HL-60 (cell line): ENCODE measurements around the gene PRCP.

Experiments used
- DNase-seq, 2 experiments: peaks; one replicate each; pipeline ENCODE4 v3.0.0-alpha.2; 2010 to 2020; ENCODE audit warnings: low read depth in 1 of 2, low spot score in 1 of 2
- H3K27ac ChIP-seq: fragments of 250-450 bp; sonication (Bioruptor Pico); replicated peaks from 2 replicates; pipeline ENCODE4 v1.5.1; 2020; ENCODE audit warnings: mild to moderate bottlenecking, moderate library complexity
- H3K27me3 ChIP-seq: fragments of 250-450 bp; sonication (Bioruptor Pico); 2 replicates; pipeline ENCODE4 v1.5.1; 2021; ENCODE audit warnings: mild to moderate bottlenecking, moderate library complexity; ENCODE audit not compliant: insufficient read depth, poor library complexity, severe bottlenecking
- H3K4me3 ChIP-seq: replicated peaks from 2 replicates; pipeline ENCODE4 v1.5.1; 2011; ENCODE audit warnings: mild to moderate bottlenecking, control low read depth, low read length; ENCODE audit not compliant: insufficient read depth
- GABPA ChIP-seq: IDR thresholded peaks from 2 replicates; pipeline ENCODE4 v1.6.1; 2012; ENCODE audit warnings: low read depth
- POLR2AphosphoS5 ChIP-seq: IDR thresholded peaks from 2 replicates; pipeline ENCODE4 v1.6.1; 2012; ENCODE audit warnings: low read depth
- SPI1 ChIP-seq: IDR thresholded peaks from 2 replicates; pipeline ENCODE4 v1.6.1; 2012; ENCODE audit warnings: low read depth, mild to moderate bottlenecking, borderline replicate concordance
- TF ChIP-seq, protein P1 (sequence below): IDR thresholded peaks from one replicate; pipeline ENCODE4 v1.5.1; 2011; ENCODE audit warnings: low read length, control low read depth, inconsistent platforms; ENCODE audit not compliant: insufficient read depth
- TF ChIP-seq, protein P2 (sequence below): IDR thresholded peaks from 2 replicates; pipeline ENCODE4 v1.6.1; 2012; ENCODE audit warnings: low read depth; ENCODE audit not compliant: insufficient replicate concordance

The PRCP gene

DNA sequence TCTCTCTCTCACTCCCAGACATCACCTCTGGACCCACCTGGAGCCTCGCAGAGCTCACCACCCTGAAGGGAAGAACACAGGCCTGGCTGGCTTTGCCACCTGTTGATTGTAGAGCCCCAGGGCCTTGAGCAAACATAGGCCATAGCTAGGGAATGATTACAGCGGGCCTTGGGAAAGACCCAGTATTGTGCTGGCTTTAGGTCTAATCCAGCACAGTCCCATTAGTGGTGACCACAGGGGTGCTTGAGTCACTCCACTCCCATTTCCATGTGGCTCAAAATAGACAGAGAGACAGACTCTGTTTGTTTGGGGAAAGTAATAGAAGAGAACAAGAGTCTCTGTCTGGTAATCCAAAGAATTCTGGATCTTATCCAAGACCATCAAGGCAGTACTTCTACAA lies 123.9 kb downstream of the PRCP start:
- Histone ChIP-seq H3K27me3 (no peaks in the 10 kb centered on the region), H3K27ac (no peak overlapping the region), H3K4me3 (no peak overlapping the region)
- TF ChIP-seq SPI1 (no peak), POLR2AphosphoS5 (no peak), GABPA (no peak)
- TF ChIP-seq, protein P1, sequence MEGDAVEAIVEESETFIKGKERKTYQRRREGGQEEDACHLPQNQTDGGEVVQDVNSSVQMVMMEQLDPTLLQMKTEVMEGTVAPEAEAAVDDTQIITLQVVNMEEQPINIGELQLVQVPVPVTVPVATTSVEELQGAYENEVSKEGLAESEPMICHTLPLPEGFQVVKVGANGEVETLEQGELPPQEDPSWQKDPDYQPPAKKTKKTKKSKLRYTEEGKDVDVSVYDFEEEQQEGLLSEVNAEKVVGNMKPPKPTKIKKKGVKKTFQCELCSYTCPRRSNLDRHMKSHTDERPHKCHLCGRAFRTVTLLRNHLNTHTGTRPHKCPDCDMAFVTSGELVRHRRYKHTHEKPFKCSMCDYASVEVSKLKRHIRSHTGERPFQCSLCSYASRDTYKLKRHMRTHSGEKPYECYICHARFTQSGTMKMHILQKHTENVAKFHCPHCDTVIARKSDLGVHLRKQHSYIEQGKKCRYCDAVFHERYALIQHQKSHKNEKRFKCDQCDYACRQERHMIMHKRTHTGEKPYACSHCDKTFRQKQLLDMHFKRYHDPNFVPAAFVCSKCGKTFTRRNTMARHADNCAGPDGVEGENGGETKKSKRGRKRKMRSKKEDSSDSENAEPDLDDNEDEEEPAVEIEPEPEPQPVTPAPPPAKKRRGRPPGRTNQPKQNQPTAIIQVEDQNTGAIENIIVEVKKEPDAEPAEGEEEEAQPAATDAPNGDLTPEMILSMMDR: no peak
- TF ChIP-seq, protein P2, sequence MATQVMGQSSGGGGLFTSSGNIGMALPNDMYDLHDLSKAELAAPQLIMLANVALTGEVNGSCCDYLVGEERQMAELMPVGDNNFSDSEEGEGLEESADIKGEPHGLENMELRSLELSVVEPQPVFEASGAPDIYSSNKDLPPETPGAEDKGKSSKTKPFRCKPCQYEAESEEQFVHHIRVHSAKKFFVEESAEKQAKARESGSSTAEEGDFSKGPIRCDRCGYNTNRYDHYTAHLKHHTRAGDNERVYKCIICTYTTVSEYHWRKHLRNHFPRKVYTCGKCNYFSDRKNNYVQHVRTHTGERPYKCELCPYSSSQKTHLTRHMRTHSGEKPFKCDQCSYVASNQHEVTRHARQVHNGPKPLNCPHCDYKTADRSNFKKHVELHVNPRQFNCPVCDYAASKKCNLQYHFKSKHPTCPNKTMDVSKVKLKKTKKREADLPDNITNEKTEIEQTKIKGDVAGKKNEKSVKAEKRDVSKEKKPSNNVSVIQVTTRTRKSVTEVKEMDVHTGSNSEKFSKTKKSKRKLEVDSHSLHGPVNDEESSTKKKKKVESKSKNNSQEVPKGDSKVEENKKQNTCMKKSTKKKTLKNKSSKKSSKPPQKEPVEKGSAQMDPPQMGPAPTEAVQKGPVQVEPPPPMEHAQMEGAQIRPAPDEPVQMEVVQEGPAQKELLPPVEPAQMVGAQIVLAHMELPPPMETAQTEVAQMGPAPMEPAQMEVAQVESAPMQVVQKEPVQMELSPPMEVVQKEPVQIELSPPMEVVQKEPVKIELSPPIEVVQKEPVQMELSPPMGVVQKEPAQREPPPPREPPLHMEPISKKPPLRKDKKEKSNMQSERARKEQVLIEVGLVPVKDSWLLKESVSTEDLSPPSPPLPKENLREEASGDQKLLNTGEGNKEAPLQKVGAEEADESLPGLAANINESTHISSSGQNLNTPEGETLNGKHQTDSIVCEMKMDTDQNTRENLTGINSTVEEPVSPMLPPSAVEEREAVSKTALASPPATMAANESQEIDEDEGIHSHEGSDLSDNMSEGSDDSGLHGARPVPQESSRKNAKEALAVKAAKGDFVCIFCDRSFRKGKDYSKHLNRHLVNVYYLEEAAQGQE: no peak
- DNase-seq: no peak

DNA sequence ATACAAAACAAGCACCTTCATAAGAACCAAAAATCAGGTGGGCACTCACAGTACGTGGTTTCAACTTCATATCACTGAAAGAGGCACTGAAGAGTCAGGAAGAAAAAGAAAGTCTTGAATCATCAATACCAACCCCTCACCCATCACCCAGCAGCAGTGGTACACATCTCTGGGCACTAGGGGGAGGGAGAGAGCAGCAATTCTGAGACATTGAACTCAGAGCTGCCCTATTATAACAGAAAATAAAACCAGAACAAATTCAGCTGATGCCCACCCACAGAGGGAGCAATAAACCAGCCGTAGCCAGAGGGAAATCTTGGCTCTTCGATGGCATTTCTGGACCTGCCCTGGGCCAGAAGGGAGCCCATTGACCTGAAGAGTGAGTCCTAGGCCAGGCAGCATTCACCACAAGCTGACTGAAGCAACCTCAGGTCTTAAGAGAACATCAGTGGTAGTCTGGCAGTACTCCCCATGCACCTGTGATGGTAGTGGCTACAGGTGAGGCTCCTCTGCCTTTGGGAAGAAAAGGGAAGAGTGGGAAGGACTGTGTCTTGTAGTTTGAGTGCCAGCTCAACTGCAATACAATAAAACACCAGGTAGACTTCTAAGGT lies 124.4 kb downstream of the PRCP start:
- no peak overlapping the region for H3K27ac ChIP-seq
- TF ChIP-seq, protein P1: peak; percentile 77
- TF ChIP-seq, protein P2: no peak
- H3K27me3 ChIP-seq: no peaks in the 10 kb centered on the region
- H3K4me3 ChIP-seq: no peak overlapping the region
- peak in 1 of 2 experiments; percentile 31 for DNase-seq

DNA sequence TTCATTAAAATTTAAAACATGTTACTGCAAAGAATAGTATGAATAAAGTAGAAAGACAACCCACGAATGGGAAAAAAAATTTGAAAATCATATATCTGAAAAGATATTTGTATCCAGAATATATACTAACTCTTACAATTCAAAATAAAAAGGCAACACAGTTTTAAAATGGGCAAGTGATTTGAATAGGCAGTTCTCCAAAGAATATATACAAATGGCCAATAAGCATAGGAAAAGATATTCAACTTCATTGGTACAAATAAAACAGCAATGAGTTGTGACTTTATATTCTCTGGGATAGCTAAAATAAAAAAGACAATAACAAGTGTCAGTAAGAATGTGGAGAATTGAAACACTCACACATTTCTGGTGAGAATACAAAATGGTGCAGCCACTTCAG lies 125.0 kb downstream of the PRCP start:
- no peak for DNase-seq
- no peak overlapping the region for H3K4me3 ChIP-seq

More for the DNA sequence above, 125.0 kb downstream of the PRCP start:
- TF ChIP-seq, protein P2: no peak
- TF ChIP-seq, protein P1: no peak
- no peak for TF ChIP-seq SPI1
- no peak for TF ChIP-seq POLR2AphosphoS5
- no peak for TF ChIP-seq GABPA
- H3K27me3 ChIP-seq: no peaks in the 10 kb centered on the region
- H3K27ac ChIP-seq: no peak overlapping the region
